ENCODE results near the gene DYNLRB1.

The DYNLRB1 gene

GRCh38 chr20:34567892-34568865 is 52.0 kb downstream of the DYNLRB1 start:
- POLR2A ChIA-PET, result no interaction called here
- CTCF ChIA-PET, result interaction anchor here (0.7 to 3.6 kb wide), 4 partner anchors 12 to 256 kb away, joined by 3 to 12 read pairs (median 5); no protein-coding TSS in a partner anchor
- TF ChIP-seq CTCF (IDR thresholded peaks at IDR 0.05; ENCODE audit: control extremely low read depth, extremely low read depth, low read depth, missing control alignments), result no peak
- no peak for DNase-seq (ENCODE audit: extremely low spot score)

- POLR2A ChIA-PET, result no interaction called here
- CTCF ChIA-PET, result interaction anchor here (1.6 to 3.6 kb wide), 3 partner anchors 10 to 257 kb away, joined by 4 to 12 read pairs (median 10); no protein-coding TSS in a partner anchor
- TF ChIP-seq CTCF (IDR thresholded peaks at IDR 0.05; ENCODE audit: control extremely low read depth, extremely low read depth, low read depth, missing control alignments), result no peak
- no peak for DNase-seq (ENCODE audit: extremely low spot score)
These were observed 53.4 kb downstream of the DYNLRB1 start for GRCh38 chr20:34569598-34569997.

GRCh38 chr20:34570859-34571306 is 54.7 kb downstream of the DYNLRB1 start:
- CTCF ChIA-PET, result interaction anchor here (0.8 to 3.6 kb wide), 6 partner anchors 8 to 199 kb away, joined by 3 to 12 read pairs (median 3); no protein-coding TSS in a partner anchor
- no peak for DNase-seq (ENCODE audit: extremely low spot score)
- no peak for TF ChIP-seq CTCF (IDR thresholded peaks at IDR 0.05; ENCODE audit: control extremely low read depth, extremely low read depth, low read depth, missing control alignments)
- POLR2A ChIA-PET, result no interaction called here

GRCh38 chr20:34571753-34572152 is 55.5 kb downstream of the DYNLRB1 start:
- TF ChIP-seq CTCF (IDR thresholded peaks at IDR 0.05; ENCODE audit: control extremely low read depth, extremely low read depth, low read depth, missing control alignments), result no peak
- CTCF ChIA-PET, result interaction anchor here (0.8 to 3.6 kb wide), 5 partner anchors 8 to 198 kb away, joined by 3 to 12 read pairs (median 3); no protein-coding TSS in a partner anchor
- DNase-seq (ENCODE audit: extremely low spot score), result no peak
- POLR2A ChIA-PET, result no interaction called here

- no peak for DNase-seq (ENCODE audit: extremely low spot score)
- no peak for TF ChIP-seq CTCF (IDR thresholded peaks at IDR 0.05; ENCODE audit: control extremely low read depth, extremely low read depth, low read depth, missing control alignments)
- ChIA-PET CTCF (interaction anchor here (1.0 to 2.1 kb wide), 5 partner anchors 9 to 183 kb away, joined by 3 to 11 read pairs (median 3); no protein-coding TSS in a partner anchor), POLR2A (no interaction called here)
These were observed 57.5 kb downstream of the DYNLRB1 start for GRCh38 chr20:34573541-34574300.

- no peak for TF ChIP-seq CTCF (IDR thresholded peaks at IDR 0.05; ENCODE audit: control extremely low read depth, extremely low read depth, low read depth, missing control alignments)
- no peak for DNase-seq (ENCODE audit: extremely low spot score)
- ChIA-PET POLR2A (no interaction called here), CTCF (interaction anchor here (1.0 to 2.1 kb wide), 5 partner anchors 9 to 182 kb away, joined by 3 to 11 read pairs (median 3); no protein-coding TSS in a partner anchor)
These were observed 58.2 kb downstream of the DYNLRB1 start for GRCh38 chr20:34574426-34574825.
